ENCODE measurements around the gene FER. TPM values are rescaled to one million over a fixed set of nuclear protein-coding genes. Genes with fewer than 3 reads are reported as not detected.

The FER gene
- 4.6 to 7.3 TPM (median 5.1 TPM) in 5 replicates for total RNA-seq (2022; extraction: Qiagen RNA extraction; ENCODE audit: low read depth)

GRCh38 chr5:108747774-108748400, at the start of gene FER:
Gene FER, plus strand, starts transcription at chr5:108747897. Its CDS starts 50,286 bp downstream, at chr5:108798183.

All from A549 treated with CpdA at 1 μM for 4 hours (cell line).